Activated naive CD8-positive, alpha-beta T cell treated with anti-CD3 and anti-CD28 coated beads, Interleukin-2, amount 10 ng/mL, durations not matched to agents 7 days and 5 days (primary cell): ENCODE data around the gene FOXN3. TPM values are rescaled to one million over a fixed set of nuclear protein-coding genes. Genes with fewer than 3 reads are reported as not detected.

Source experiments
- ATAC-seq: fragments of 150-1000 bp; cut with Tn5 transposase; one replicate; pipeline ENCODE4 v1.10.0; 2021; ENCODE audit warnings: low read depth, moderate library complexity
- POLR2A ChIA-PET: fragments of 350-600 bp; sonication (Branson Sonifier 250); formaldehyde crosslinking; loops from one replicate; lab custom pipeline; 2021; ENCODE audit warnings: antibody characterized with exemption; lab: Charles Lee
- DNase-seq: peaks from one replicate; pipeline ENCODE4 v3.0.0; 2021
- H3K27ac Mint-ChIP-seq: one replicate; pipeline ENCODE4 v1.8.0; 2022; ENCODE audit warnings: mild to moderate bottlenecking, mixed read lengths
- H3K27me3 Mint-ChIP-seq: one replicate; pipeline ENCODE4 v1.8.0; 2022; ENCODE audit warnings: mild to moderate bottlenecking, moderate library complexity, mixed read lengths
- H3K36me3 Mint-ChIP-seq: one replicate; pipeline ENCODE4 v1.8.0; 2021; ENCODE audit warnings: mild to moderate bottlenecking, mixed read lengths
- H3K4me1 Mint-ChIP-seq: one replicate; pipeline ENCODE4 v1.8.0; 2021; ENCODE audit warnings: mixed read lengths
- H3K4me3 Mint-ChIP-seq: one replicate; pipeline ENCODE4 v1.8.0; 2022; ENCODE audit warnings: mild to moderate bottlenecking, moderate library complexity, mixed read lengths
- H3K9me3 Mint-ChIP-seq: one replicate; pipeline ENCODE4 v1.8.0; 2021; ENCODE audit warnings: mixed read lengths
- total RNA-seq, 2 experiments: library from RNA; stranded (reverse); gene quantifications; one replicate each; pipeline ENCODE4 v1.2.3, GENCODE V29; 2021

Gene FOXN3
- total RNA-seq, 2 experiments from 2014 or later, result 101 to 102 TPM

- Mint-ChIP-seq H3K9me3 (no peaks in the 10 kb centered on the region), H3K27me3 (no peaks in the 10 kb centered on the region), H3K4me3 (no peak overlapping the region), H3K27ac (no peak overlapping the region), H3K36me3 (peaks cover 9% of the 10 kb centered on the region), H3K4me1 (peaks cover 10% of the 10 kb centered on the region)
- ATAC-seq, result no peak
- POLR2A ChIA-PET, result no interaction called here
- no peak for DNase-seq
Observed at GRCh38 chr14:89178800-89179535, 238.1 kb downstream of the FOXN3 start.

- Mint-ChIP-seq H3K36me3 (peaks cover 11% of the 10 kb centered on the region), H3K4me3 (no peak overlapping the region), H3K27me3 (no peaks in the 10 kb centered on the region), H3K4me1 (peaks cover 10% of the 10 kb centered on the region), H3K9me3 (no peaks in the 10 kb centered on the region), H3K27ac (no peak overlapping the region)
- POLR2A ChIA-PET, result no interaction called here
- ATAC-seq, result no peak
- no peak for DNase-seq
Observed at GRCh38 chr14:89178376-89178775, 238.7 kb downstream of the FOXN3 start.

GRCh38 chr14:89175881-89176799, 240.9 kb downstream of the FOXN3 start:
- H3K9me3 Mint-ChIP-seq, result no peaks in the 10 kb centered on the region
- no peak overlapping the region for H3K4me3 Mint-ChIP-seq
- H3K36me3 Mint-ChIP-seq, result peaks cover 22% of the 10 kb centered on the region
- H3K4me1 Mint-ChIP-seq, result peaks cover 9% of the 10 kb centered on the region
- DNase-seq (no peak), ATAC-seq (no peak)
- H3K27me3 Mint-ChIP-seq, result no peaks in the 10 kb centered on the region
- H3K27ac Mint-ChIP-seq, result no peak overlapping the region
- POLR2A ChIA-PET, result no interaction called here

GRCh38 chr14:89171628-89172027, 245.4 kb downstream of the FOXN3 start:
- ATAC-seq (no peak), DNase-seq (no peak)
- Mint-ChIP-seq H3K27me3 (no peaks in the 10 kb centered on the region), H3K36me3 (peaks cover 47% of the 10 kb centered on the region), H3K4me3 (no peak overlapping the region), H3K9me3 (peaks cover 4% of the 10 kb centered on the region), H3K4me1 (no peaks in the 10 kb centered on the region), H3K27ac (no peak overlapping the region)
- POLR2A ChIA-PET, result no interaction called here

- DNase-seq (no peak), ATAC-seq (no peak)
- Mint-ChIP-seq H3K27me3 (no peaks in the 10 kb centered on the region), H3K4me3 (no peak overlapping the region), H3K36me3 (peaks cover 47% of the 10 kb centered on the region), H3K4me1 (no peaks in the 10 kb centered on the region), H3K27ac (no peak overlapping the region), H3K9me3 (peaks cover 4% of the 10 kb centered on the region)
- POLR2A ChIA-PET, result no interaction called here
Observed at GRCh38 chr14:89171168-89171567, 245.9 kb downstream of the FOXN3 start.

- DNase-seq, result no peak
- Mint-ChIP-seq H3K27ac (no peak overlapping the region), H3K4me1 (peaks cover 14% of the 10 kb centered on the region), H3K27me3 (no peaks in the 10 kb centered on the region), H3K4me3 (no peak overlapping the region), H3K9me3 (peaks cover 4% of the 10 kb centered on the region), H3K36me3 (peaks cover 32% of the 10 kb centered on the region)
- POLR2A ChIA-PET, result no interaction called here
- no peak for ATAC-seq
Observed at GRCh38 chr14:89167705-89168104, 249.3 kb downstream of the FOXN3 start.

GRCh38 chr14:89166633-89167032, 250.4 kb downstream of the FOXN3 start:
- Mint-ChIP-seq H3K4me1 (peaks cover 14% of the 10 kb centered on the region), H3K4me3 (no peak overlapping the region), H3K36me3 (peaks cover 28% of the 10 kb centered on the region), H3K9me3 (peaks cover 4% of the 10 kb centered on the region), H3K27me3 (no peaks in the 10 kb centered on the region), H3K27ac (no peak overlapping the region)
- ATAC-seq (no peak), DNase-seq (no peak)
- POLR2A ChIA-PET, result no interaction called here

GRCh38 chr14:89165189-89166181, 251.5 kb downstream of the FOXN3 start:
- POLR2A ChIA-PET, result interaction anchor here (0.6 kb wide), 1 partner anchor 561 kb away, joined by 3 read pairs; no protein-coding TSS in a partner anchor
- Mint-ChIP-seq H3K4me3 (peak overlapping the region; percentile 8), H3K9me3 (peaks cover 4% of the 10 kb centered on the region), H3K27me3 (no peaks in the 10 kb centered on the region), H3K4me1 (peaks cover 14% of the 10 kb centered on the region), H3K27ac (peak overlapping the region; percentile 69), H3K36me3 (peaks cover 27% of the 10 kb centered on the region)
- ATAC-seq (peak; percentile 77), DNase-seq (no peak)

- peaks cover 21% of the 10 kb centered on the region for H3K36me3 Mint-ChIP-seq
- H3K4me3 Mint-ChIP-seq, result peak overlapping the region; percentile 8
- ATAC-seq, result no peak
- H3K9me3 Mint-ChIP-seq, result peaks cover 4% of the 10 kb centered on the region
- H3K27me3 Mint-ChIP-seq, result no peaks in the 10 kb centered on the region
- DNase-seq, result no peak
- peak overlapping the region; percentile 69 for H3K27ac Mint-ChIP-seq
- peaks cover 14% of the 10 kb centered on the region for H3K4me1 Mint-ChIP-seq
- POLR2A ChIA-PET, result interaction anchor here (0.6 kb wide), 1 partner anchor 1898 kb away, joined by 3 read pairs; no protein-coding TSS in a partner anchor
Observed at GRCh38 chr14:89164168-89165073, 252.6 kb downstream of the FOXN3 start.

GRCh38 chr14:89163031-89163636, 253.9 kb downstream of the FOXN3 start:
- H3K9me3 Mint-ChIP-seq, result no peaks in the 10 kb centered on the region
- H3K27me3 Mint-ChIP-seq, result no peaks in the 10 kb centered on the region
- H3K4me3 Mint-ChIP-seq, result no peak overlapping the region
- ATAC-seq (no peak), DNase-seq (no peak)
- peaks cover 14% of the 10 kb centered on the region for H3K36me3 Mint-ChIP-seq
- POLR2A ChIA-PET, result no interaction called here
- no peak overlapping the region for H3K27ac Mint-ChIP-seq
- H3K4me1 Mint-ChIP-seq, result peaks cover 14% of the 10 kb centered on the region

- peaks cover 14% of the 10 kb centered on the region for H3K36me3 Mint-ChIP-seq
- no peaks in the 10 kb centered on the region for H3K27me3 Mint-ChIP-seq
- POLR2A ChIA-PET, result no interaction called here
- H3K9me3 Mint-ChIP-seq, result no peaks in the 10 kb centered on the region
- H3K4me1 Mint-ChIP-seq, result peaks cover 14% of the 10 kb centered on the region
- no peak overlapping the region for H3K4me3 Mint-ChIP-seq
- no peak for ATAC-seq
- H3K27ac Mint-ChIP-seq, result no peak overlapping the region
- no peak for DNase-seq
Observed at GRCh38 chr14:89162586-89162985, 254.4 kb downstream of the FOXN3 start.

- no peaks in the 10 kb centered on the region for H3K27me3 Mint-ChIP-seq
- no peak for ATAC-seq
- H3K4me1 Mint-ChIP-seq, result peaks cover 13% of the 10 kb centered on the region
- no peak overlapping the region for H3K4me3 Mint-ChIP-seq
- no peak overlapping the region for H3K27ac Mint-ChIP-seq
- POLR2A ChIA-PET, result no interaction called here
- DNase-seq, result no peak
- H3K36me3 Mint-ChIP-seq, result peaks cover 12% of the 10 kb centered on the region
- no peaks in the 10 kb centered on the region for H3K9me3 Mint-ChIP-seq
Observed at GRCh38 chr14:89160437-89160836, 256.6 kb downstream of the FOXN3 start.
